ENCODE results near the gene MTR. TPM values are rescaled to one million over a fixed set of nuclear protein-coding genes. Genes with fewer than 3 reads are reported as not detected.

MTR gene
- 50.3 and 55.6 TPM in 2 replicates for total RNA-seq

GRCh38 chr1:236795035-236795756 lies at the start of gene MTR:
Gene MTR (plus strand): TSS chr1:236795292. CDS start chr1:236795704, 412 bp downstream.

Other genes with a start within 250 kb of the MTR start
- 95.5 and 114 TPM in 2 replicates for gene HEATR1, start 190.8 kb upstream of the MTR start, total RNA-seq
- gene ACTN2, start 108.8 kb upstream of the MTR start, total RNA-seq: 2.3 and 2.5 TPM in 2 replicates
- gene MT1HL1, start 209.1 kb downstream of the MTR start, total RNA-seq: not detected in 2 replicates
- gene RYR2, start 246.9 kb downstream of the MTR start, total RNA-seq: 0.07 TPM in 1 of 2 replicates, not detected in the other